Measurements from ENCODE around the gene PALM3.
"Not testable (repeated sequence)": the region's sequence is repeated elsewhere in the genome, so short reads cannot be mapped to it uniquely, and the experiment has no call there.

The PALM3 gene

GRCh38 chr19:14051980-14052379 lies 9.9 kb downstream of the PALM3 start:
- no peak for DNase-seq (ENCODE audit: extremely low read depth, low read depth)
- no peak for TF ChIP-seq CTCF (IDR thresholded peaks at IDR 0.05; ENCODE audit: low read depth, low read length)

GRCh38 chr19:14050961-14051360 lies 10.9 kb downstream of the PALM3 start:
- not testable (repeated sequence) for DNase-seq (ENCODE audit: extremely low read depth, low read depth)

GRCh38 chr19:14050512-14050911 lies 11.4 kb downstream of the PALM3 start:
- no peak for TF ChIP-seq CTCF (IDR thresholded peaks at IDR 0.05; ENCODE audit: low read depth, low read length)
- no peak for DNase-seq (ENCODE audit: extremely low read depth, low read depth)

- peak; percentile 81 for TF ChIP-seq CTCF (IDR thresholded peaks at IDR 0.05; ENCODE audit: low read depth, low read length)
- DNase-seq (ENCODE audit: extremely low read depth, low read depth) = no peak
These were observed 13.3 kb downstream of the PALM3 start for GRCh38 chr19:14048443-14049153.

- not testable (repeated sequence) for DNase-seq (ENCODE audit: extremely low read depth, low read depth)
These were observed 14.0 kb downstream of the PALM3 start for GRCh38 chr19:14047866-14048265.

GRCh38 chr19:14042659-14043608 lies 18.9 kb downstream of the PALM3 start:
- DNase-seq (ENCODE audit: extremely low read depth, low read depth) = peak; percentile 48
- TF ChIP-seq CTCF (IDR thresholded peaks at IDR 0.05; ENCODE audit: low read depth, low read length) = peak; percentile 59

GRCh38 chr19:14039181-14039580 lies 22.7 kb downstream of the PALM3 start:
- TF ChIP-seq CTCF (IDR thresholded peaks at IDR 0.05; ENCODE audit: low read depth, low read length) = no peak
- DNase-seq (ENCODE audit: extremely low read depth, low read depth) = no peak

- no peak for TF ChIP-seq CTCF (IDR thresholded peaks at IDR 0.05; ENCODE audit: low read depth, low read length)
These were observed 26.2 kb downstream of the PALM3 start for GRCh38 chr19:14035706-14036105.

GRCh38 chr19:14035159-14035558 lies 26.7 kb downstream of the PALM3 start:
- DNase-seq (ENCODE audit: extremely low read depth, low read depth) = not testable (repeated sequence)

More at GRCh38 chr19:14035706-14036105, 26.2 kb downstream of the PALM3 start:
- no peak for DNase-seq (ENCODE audit: extremely low read depth, low read depth)
